ENCODE measurements around the gene COLEC11.
"Not testable (repeated sequence)": the region's sequence is repeated elsewhere in the genome, so short reads cannot be mapped to it uniquely, and the experiment has no call there.

DNA sequence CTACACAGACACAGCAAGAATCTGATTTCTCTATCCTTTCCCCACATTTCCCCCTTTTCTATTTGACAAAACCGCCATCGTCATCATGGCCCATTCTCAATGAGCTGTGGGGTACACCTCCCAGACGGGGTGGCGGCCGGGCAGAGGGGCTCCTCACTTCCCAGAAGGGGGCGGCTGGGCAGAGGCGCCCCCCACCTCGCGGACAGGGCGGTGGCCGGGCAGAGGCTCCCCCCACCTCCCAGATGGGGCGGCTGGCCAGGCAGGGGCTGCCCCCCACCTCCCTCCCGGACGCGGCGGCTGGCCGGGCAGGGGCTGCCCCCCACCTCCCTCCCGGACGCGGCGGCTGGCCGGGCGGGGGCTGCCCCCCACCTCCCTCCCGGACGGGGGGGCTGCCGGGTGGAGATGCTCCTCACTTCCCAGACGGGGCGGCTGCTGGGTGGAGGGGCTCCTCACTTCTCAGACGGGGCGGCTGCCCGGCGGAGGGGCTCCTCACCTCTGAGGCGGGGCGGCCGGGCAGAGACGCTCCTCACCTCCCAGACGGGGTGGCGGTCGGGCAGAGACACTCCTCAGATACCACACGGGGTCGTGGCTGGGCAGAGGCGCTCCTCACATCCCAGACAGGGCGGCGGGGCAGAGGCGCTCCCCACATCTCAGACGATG is 20.8 kb downstream of the COLEC11 start:
- TF ChIP-seq, protein P1, sequence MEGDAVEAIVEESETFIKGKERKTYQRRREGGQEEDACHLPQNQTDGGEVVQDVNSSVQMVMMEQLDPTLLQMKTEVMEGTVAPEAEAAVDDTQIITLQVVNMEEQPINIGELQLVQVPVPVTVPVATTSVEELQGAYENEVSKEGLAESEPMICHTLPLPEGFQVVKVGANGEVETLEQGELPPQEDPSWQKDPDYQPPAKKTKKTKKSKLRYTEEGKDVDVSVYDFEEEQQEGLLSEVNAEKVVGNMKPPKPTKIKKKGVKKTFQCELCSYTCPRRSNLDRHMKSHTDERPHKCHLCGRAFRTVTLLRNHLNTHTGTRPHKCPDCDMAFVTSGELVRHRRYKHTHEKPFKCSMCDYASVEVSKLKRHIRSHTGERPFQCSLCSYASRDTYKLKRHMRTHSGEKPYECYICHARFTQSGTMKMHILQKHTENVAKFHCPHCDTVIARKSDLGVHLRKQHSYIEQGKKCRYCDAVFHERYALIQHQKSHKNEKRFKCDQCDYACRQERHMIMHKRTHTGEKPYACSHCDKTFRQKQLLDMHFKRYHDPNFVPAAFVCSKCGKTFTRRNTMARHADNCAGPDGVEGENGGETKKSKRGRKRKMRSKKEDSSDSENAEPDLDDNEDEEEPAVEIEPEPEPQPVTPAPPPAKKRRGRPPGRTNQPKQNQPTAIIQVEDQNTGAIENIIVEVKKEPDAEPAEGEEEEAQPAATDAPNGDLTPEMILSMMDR (IDR thresholded peaks at IDR 0.05), result not testable (repeated sequence)
- not testable (repeated sequence) for TF ChIP-seq POLR2A (IDR thresholded peaks at IDR 0.05)

Data from adrenal gland (tissue), 5 donors.